B cell (primary cell): ENCODE data around the gene SLC39A13.

Experiments used
- CTCF ChIP-seq: fragments of 200-600 bp; IDR thresholded peaks from one replicate; pipeline ENCODE4 v1.8.0; 2022; ENCODE audit warnings: antibody characterized with exemption, mild to moderate bottlenecking
- EZH2 ChIP-seq: IDR thresholded peaks from 2 replicates; pipeline ENCODE4 v1.6.1; 2012; ENCODE audit warnings: borderline replicate concordance, low read depth, mild to moderate bottlenecking, moderate library complexity, low read length; ENCODE audit not compliant: insufficient read depth, poor library complexity, severe bottlenecking

DNA sequence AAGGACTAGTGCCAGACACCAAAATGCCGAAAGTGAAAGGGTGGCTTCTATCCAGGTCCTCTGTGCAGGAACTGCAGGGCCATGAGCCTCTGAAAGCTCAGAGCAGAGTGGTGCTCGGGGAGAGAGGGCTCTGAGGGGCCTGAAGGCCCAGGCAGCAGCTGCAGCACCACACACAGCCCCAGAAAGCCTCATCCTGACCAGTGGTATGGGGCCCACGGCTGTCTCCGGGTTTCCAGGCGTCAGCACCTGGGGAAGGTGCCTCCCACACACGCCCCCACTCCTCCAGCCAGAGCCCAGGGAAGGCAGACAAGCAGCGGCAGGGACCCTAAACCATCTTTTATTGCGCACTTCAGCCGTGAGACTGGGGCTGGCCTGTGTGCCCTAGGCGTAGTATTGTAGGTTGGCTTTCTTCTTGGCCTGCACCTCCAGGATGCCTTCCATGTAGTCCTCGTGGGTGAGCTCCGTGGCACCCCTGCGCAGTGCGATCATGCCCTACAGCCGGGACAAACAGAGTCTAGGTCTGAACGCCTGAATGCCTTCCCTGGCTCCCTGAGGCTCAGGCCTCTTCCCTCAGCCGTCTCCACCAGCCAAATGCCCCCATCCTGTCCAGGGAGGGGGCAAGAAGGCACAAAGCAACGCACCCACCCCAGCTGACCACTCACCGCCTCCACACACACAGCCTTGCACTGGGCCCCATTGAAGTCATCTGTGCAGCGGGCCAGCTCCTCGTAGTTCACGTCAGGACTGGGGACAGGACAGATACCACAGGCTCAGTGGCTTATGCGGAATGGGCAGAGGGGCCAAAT lies 10.3 kb downstream of the SLC39A13 start:
- no peak for TF ChIP-seq EZH2
- no peak for TF ChIP-seq CTCF
